OCI-LY7 (cell line): ENCODE data around the gene TOP1. TPM values are rescaled to one million over a fixed set of nuclear protein-coding genes. Genes with fewer than 3 reads are reported as not detected.

Experiments
- BruUV-seq: library from RNA; stranded (reverse); fragments of 400-500 nt; replicated peaks from 2 replicates; lab custom pipeline; 2021; lab: Mats Ljungman, UMichigan
- CTCF ChIA-PET: fragments of 300-600 bp; sonication (Branson Sonifier 250); formaldehyde crosslinking; loops from one replicate; lab custom pipeline; 2022; ENCODE audit warnings: antibody characterized with exemption; ENCODE audit not compliant: unreplicated experiment; lab: Charles Lee
- POLR2A ChIA-PET: fragments of 300-600 bp; sonication (Branson Sonifier 250); formaldehyde crosslinking; loops from one replicate; lab custom pipeline; 2022; ENCODE audit warnings: antibody characterized with exemption; lab: Charles Lee
- DNase-seq: peaks from one replicate; pipeline ENCODE4 v3.0.0-alpha.2; 2015; ENCODE audit warnings: low spot score
- H2AFZ ChIP-seq: fragments of 200-600 bp; sonication (generic), shearing (Covaris generic); 2 replicates; pipeline ENCODE4 v1.6.1; 2014; ENCODE audit warnings: mild to moderate bottlenecking, antibody characterized with exemption, low read length, moderate library complexity
- H3K27ac ChIP-seq: fragments of 200-600 bp; sonication (generic); 2 replicates; pipeline ENCODE4 v1.5.1; 2014; ENCODE audit warnings: mixed run types, low read depth, mild to moderate bottlenecking, moderate library complexity, low read length, inconsistent platforms; ENCODE audit not compliant: poor library complexity, severe bottlenecking
- H3K36me3 ChIP-seq: fragments of 200-600 bp; sonication (generic); 2 replicates; pipeline ENCODE4 v1.6.1; 2014; ENCODE audit warnings: mild to moderate bottlenecking, antibody characterized with exemption, low read length, moderate library complexity, mixed read lengths; ENCODE audit not compliant: insufficient read depth
- H3K4me1 ChIP-seq: fragments of 200-600 bp; sonication (generic); 2 replicates; pipeline ENCODE4 v1.5.1; 2014; ENCODE audit warnings: mild to moderate bottlenecking, low read length; ENCODE audit not compliant: insufficient read depth, poor library complexity, severe bottlenecking
- H3K4me2 ChIP-seq: fragments of 200-600 bp; sonication (generic); 2 replicates; pipeline ENCODE4 v1.6.1; 2014; ENCODE audit warnings: mild to moderate bottlenecking, low read length
- H3K4me3 ChIP-seq: fragments of 200-600 bp; sonication (generic); 2 replicates; pipeline ENCODE4 v1.5.1; 2014; ENCODE audit warnings: mild to moderate bottlenecking, low read depth, low read length; ENCODE audit not compliant: poor library complexity, severe bottlenecking
- H3K79me2 ChIP-seq: fragments of 200-600 bp; sonication (generic); 2 replicates; pipeline ENCODE4 v1.6.1; 2016; ENCODE audit warnings: low read depth, mild to moderate bottlenecking, low read length, moderate library complexity, mixed read lengths; ENCODE audit not compliant: insufficient read depth
- H3K9me2 ChIP-seq: fragments of 200-600 bp; sonication (generic); 2 replicates; pipeline ENCODE4 v1.6.1; 2016; ENCODE audit warnings: mild to moderate bottlenecking, low read length, mixed read lengths; ENCODE audit not compliant: insufficient read depth
- H3K9me3 ChIP-seq: fragments of 200-600 bp; sonication (generic); 2 replicates; pipeline ENCODE4 v1.6.1; 2014; ENCODE audit warnings: mild to moderate bottlenecking, mixed run types, low read length, mixed read lengths
- H4K20me1 ChIP-seq: fragments of 200-600 bp; sonication (generic); 2 replicates; pipeline ENCODE4 v1.6.1; 2014; ENCODE audit warnings: mild to moderate bottlenecking, antibody characterized with exemption, low read length, moderate library complexity, mixed read lengths; ENCODE audit not compliant: insufficient read depth
- EZH2phosphoT487 ChIP-seq: fragments of 200-600 bp; sonication (generic); IDR thresholded peaks from 2 replicates; pipeline ENCODE4 v1.6.1; 2018; ENCODE audit warnings: low read depth, borderline replicate concordance, mild to moderate bottlenecking, mixed run types, antibody characterized with exemption, low read length, moderate library complexity, mixed read lengths
- intact Hi-C: fragments of 100-400 bp; cut with micrococcal nuclease; formaldehyde crosslinking; loops from one replicate; pipeline ENCODE4 v1.10.0; 2022; ENCODE audit not compliant: unreplicated experiment
- total RNA-seq, 2 experiments: library from RNA; depleted of rRNA in 1 of 2; stranded (reverse); fragments of >200 nt in 1 of 2; shearing (Covaris generic) in 1 of 2; gene quantifications; 2 replicates each; pipeline ENCODE4 v1.2.3, GENCODE V29; 2014 to 2022
- TF ChIP-seq, protein P1 (sequence below): fragments of 200-600 bp; sonication (generic); conservative IDR thresholded peaks from 2 replicates; pipeline ENCODE4 v1.5.1; 2014; ENCODE audit warnings: mild to moderate bottlenecking, antibody characterized with exemption, low read length, moderate library complexity, mixed read lengths

TOP1 gene
- total RNA-seq, 2 experiments from 2014 or later = 44.6 to 200 TPM

DNA sequence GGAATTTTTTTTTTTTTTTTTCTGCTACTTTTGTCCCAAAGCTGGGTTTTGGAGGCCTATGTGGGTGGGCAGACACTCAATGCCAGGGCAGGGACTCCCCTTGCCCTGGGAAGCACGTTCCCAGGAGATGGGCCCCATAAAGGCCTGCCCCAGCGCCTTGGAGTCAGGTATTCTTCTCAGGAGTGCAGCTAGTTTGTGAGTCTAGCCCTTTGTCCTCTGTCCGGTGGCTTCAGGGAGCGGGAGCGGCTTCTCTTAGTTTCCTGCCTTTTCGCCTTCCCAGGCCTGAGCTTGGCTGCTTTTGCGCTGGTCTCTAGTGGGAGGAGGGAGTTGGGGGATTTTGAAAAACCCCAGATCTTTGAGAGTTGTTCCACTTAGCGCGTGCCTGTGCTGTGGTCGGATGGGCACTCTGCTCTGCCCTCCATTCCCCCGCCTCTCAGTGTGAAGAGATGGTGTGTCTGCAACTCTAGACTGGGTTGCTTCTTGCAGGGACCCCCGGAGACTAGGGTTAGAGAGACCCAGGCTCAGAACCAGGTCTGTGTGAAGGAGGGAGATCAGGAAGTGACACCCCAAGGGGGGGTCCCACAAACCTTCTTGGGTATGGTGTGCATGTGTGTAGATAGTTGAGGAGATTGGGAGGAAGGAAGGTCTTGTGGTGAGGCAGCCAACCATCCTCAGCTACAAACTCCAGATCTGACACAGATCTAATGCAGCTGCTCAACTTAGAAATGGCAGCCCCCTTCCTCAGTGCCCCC lies 110.0 kb downstream of the TOP1 start:
- no TSS peak for BruUV-seq
- H3K9me3 ChIP-seq = no peaks in the 10 kb centered on the region
- TF ChIP-seq EZH2phosphoT487 = no peak
- TF ChIP-seq, protein P1, sequence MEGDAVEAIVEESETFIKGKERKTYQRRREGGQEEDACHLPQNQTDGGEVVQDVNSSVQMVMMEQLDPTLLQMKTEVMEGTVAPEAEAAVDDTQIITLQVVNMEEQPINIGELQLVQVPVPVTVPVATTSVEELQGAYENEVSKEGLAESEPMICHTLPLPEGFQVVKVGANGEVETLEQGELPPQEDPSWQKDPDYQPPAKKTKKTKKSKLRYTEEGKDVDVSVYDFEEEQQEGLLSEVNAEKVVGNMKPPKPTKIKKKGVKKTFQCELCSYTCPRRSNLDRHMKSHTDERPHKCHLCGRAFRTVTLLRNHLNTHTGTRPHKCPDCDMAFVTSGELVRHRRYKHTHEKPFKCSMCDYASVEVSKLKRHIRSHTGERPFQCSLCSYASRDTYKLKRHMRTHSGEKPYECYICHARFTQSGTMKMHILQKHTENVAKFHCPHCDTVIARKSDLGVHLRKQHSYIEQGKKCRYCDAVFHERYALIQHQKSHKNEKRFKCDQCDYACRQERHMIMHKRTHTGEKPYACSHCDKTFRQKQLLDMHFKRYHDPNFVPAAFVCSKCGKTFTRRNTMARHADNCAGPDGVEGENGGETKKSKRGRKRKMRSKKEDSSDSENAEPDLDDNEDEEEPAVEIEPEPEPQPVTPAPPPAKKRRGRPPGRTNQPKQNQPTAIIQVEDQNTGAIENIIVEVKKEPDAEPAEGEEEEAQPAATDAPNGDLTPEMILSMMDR = no peak
- H3K9me2 ChIP-seq = no peaks in the 10 kb centered on the region
- peak overlapping the region; percentile 81 for H3K4me2 ChIP-seq
- peaks cover 76% of the 10 kb centered on the region for H3K4me1 ChIP-seq
- intact Hi-C loops = loop anchor here (5.0 kb wide), 1 partner anchor 554 kb away; no protein-coding TSS in a partner anchor
- H3K36me3 ChIP-seq = no peaks in the 10 kb centered on the region
- H2AFZ ChIP-seq = no peak overlapping the region
- ChIA-PET CTCF (no interaction called here), POLR2A (interaction anchor here (0.6 to 1.2 kb wide), 3 partner anchors 9 to 158 kb away, joined by 3 to 5 read pairs (median 3); no protein-coding TSS in a partner anchor)
- peak; percentile 30 for DNase-seq
- peaks cover 62% of the 10 kb centered on the region for H3K79me2 ChIP-seq
- H3K27ac ChIP-seq = peak overlapping the region; percentile 73
- peak overlapping the region; percentile 74 for H3K4me3 ChIP-seq
- H4K20me1 ChIP-seq = peaks cover 13% of the 10 kb centered on the region; the same call in 1 of the 2 replicates

DNA sequence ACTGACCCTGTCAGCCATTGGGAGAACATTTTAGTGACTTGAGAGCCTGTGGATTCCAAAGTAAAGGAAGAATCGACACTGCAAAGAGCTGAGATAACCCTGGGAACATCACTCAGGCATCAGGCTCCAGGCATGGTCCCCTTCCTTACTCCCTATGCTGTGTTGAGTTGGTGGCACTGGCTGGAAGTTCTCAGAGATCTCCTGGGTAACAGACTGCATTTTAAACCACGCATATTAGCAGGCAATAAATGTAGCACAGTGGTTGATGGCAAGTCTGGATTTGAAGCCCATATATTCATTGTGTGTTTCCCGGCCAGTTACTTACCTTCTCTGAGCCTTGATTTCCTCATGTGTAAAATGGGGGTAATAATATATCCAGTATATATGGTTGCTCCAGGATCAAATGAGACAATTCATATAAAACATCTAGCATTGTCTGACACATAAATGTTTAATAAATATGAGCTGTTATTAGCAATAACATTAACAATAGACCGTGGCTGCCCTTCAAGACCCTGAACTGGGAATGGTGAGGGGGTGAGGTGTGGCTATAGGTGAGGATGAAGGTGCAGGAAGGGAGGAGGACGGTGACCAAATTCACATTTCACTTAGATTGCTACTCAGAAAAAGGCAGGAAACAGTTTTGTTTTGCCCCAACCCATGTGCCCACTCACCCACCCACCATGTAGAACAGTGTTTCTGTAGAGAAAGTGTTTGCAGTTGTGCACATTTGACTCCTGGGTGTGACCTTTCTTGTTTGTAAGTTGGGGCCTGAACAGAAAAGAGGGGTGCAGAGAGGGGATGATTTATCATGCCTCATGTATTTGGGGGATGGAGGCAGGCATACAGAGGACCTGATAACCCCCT lies 110.8 kb downstream of the TOP1 start:
- intact Hi-C loops = loop anchor here (5.0 kb wide), 1 partner anchor 553 kb away; no protein-coding TSS in a partner anchor
- H3K79me2 ChIP-seq = peaks cover 70% of the 10 kb centered on the region

More for the DNA sequence above, 110.8 kb downstream of the TOP1 start:
- Histone ChIP-seq H3K27ac (peak overlapping the region; percentile 73), H3K4me1 (peaks cover 77% of the 10 kb centered on the region), H3K4me2 (peak overlapping the region; percentile 81), H3K36me3 (peaks cover 7% of the 10 kb centered on the region), H2AFZ (no peak overlapping the region), H4K20me1 (peaks cover 13% of the 10 kb centered on the region; the same call in 1 of the 2 replicates), H3K9me2 (no peaks in the 10 kb centered on the region), H3K4me3 (peak overlapping the region; percentile 74), H3K9me3 (no peaks in the 10 kb centered on the region)
- TSS peak; percentile 46 for BruUV-seq
- ChIA-PET POLR2A (interaction anchor here (1.1 kb wide), 1 partner anchor 12 kb away, joined by 3 read pairs; no protein-coding TSS in a partner anchor), CTCF (interaction anchor here (1.0 kb wide), 1 partner anchor 173 kb away, joined by 3 read pairs; no protein-coding TSS in a partner anchor)
- no peak for DNase-seq
- no peak for TF ChIP-seq EZH2phosphoT487
